GM23248 (cell line): ENCODE measurements around the gene LRRIQ1.

Experiments
- EZH2 ChIP-seq: fragments of 200-600 bp; sonication (generic); IDR thresholded peaks from 2 replicates; pipeline ENCODE4 v1.6.1; 2018; ENCODE audit warnings: antibody characterized with exemption, mild to moderate bottlenecking; ENCODE audit not compliant: insufficient read depth, poor library complexity, severe bottlenecking
- EZH2phosphoT487 ChIP-seq: fragments of 200-600 bp; sonication (generic); IDR thresholded peaks from 2 replicates; pipeline ENCODE4 v1.6.1; 2018; ENCODE audit warnings: antibody characterized with exemption, moderate library complexity, mild to moderate bottlenecking, low read depth; ENCODE audit not compliant: insufficient read depth

DNA sequence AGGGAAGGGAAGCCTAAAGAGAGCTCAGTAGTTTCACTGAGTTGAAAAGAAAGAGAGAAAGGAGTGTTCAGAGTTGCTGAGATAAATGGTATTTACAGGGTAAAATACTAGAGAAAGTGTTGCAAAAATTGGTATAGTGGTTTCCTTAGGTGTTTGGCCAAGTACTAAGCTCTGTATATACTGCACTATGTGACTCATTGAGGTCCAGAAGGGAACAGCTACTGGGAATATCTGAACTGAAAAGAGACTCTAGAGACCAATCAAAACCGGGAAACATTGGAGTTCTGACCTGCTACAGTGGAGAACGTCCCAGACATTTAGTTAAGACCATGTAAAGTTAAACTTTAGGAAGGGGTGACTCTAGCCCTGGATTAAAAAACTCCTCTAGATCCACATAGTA is 201.2 kb downstream of the LRRIQ1 start:
- no peak for TF ChIP-seq EZH2
- TF ChIP-seq EZH2phosphoT487, result no peak
